WI38 (cell line): Measurements from ENCODE around the gene ZFP36L1.

Source experiments
- H3K4me3 ChIP-seq: 2 replicates; pipeline ENCODE4 v1.5.1; 2011; ENCODE audit warnings: low read depth, mild to moderate bottlenecking, control low read depth, low read length
- CTCF ChIP-seq: IDR thresholded peaks from 2 replicates; pipeline ENCODE4 v1.5.1; 2012; ENCODE audit warnings: low read depth, mild to moderate bottlenecking, control low read depth, low read length

The ZFP36L1 gene

GRCh38 chr14:68758301-68758700 is 34.6 kb downstream of the ZFP36L1 start:
- TF ChIP-seq CTCF: no peak
- no peak overlapping the region for H3K4me3 ChIP-seq

- no peak overlapping the region for H3K4me3 ChIP-seq
Observed at GRCh38 chr14:68757618-68758081, 35.2 kb downstream of the ZFP36L1 start.

GRCh38 chr14:68756734-68757133 is 36.1 kb downstream of the ZFP36L1 start:
- no peak for TF ChIP-seq CTCF
- no peak overlapping the region for H3K4me3 ChIP-seq

More at GRCh38 chr14:68757618-68758081, 35.2 kb downstream of the ZFP36L1 start:
- TF ChIP-seq CTCF: no peak

GRCh38 chr14:68756000-68756481 is 36.8 kb downstream of the ZFP36L1 start:
- TF ChIP-seq CTCF: no peak
- no peak overlapping the region for H3K4me3 ChIP-seq

- no peak for TF ChIP-seq CTCF
- H3K4me3 ChIP-seq: no peak overlapping the region
Observed at GRCh38 chr14:68755016-68755353, 37.9 kb downstream of the ZFP36L1 start.

GRCh38 chr14:68753690-68754089 is 39.2 kb downstream of the ZFP36L1 start:
- TF ChIP-seq CTCF: no peak
- no peak overlapping the region for H3K4me3 ChIP-seq

- TF ChIP-seq CTCF: no peak
- no peak overlapping the region for H3K4me3 ChIP-seq
Observed at GRCh38 chr14:68752271-68753006, 40.4 kb downstream of the ZFP36L1 start.
